Measurements from ENCODE around the gene CFAP61.

Gene CFAP61

DNA sequence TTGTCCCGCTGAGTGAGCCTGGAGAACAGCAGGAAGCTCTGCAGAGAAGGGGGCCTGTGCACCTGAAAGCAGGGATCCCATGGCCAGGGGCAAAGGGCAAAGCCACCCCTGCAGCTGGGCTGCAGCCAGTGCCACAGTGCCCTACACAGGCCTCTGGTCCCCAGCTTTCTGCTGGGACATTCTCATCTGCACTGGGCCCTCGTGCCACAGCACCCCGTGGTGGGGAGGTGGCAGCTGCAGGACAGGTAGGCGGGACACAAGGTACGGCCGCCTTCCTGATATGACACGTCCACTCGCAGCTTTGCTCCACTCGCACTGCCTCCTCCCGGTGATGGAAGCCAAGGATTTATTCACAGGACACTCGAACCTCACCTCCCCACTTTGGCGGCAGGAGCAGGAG lies 342.8 kb downstream of the CFAP61 start:
- no peak for TF ChIP-seq EZH2phosphoT487 (IDR thresholded peaks at IDR 0.05; ENCODE audit: low read depth)
- TF ChIP-seq, protein P1, sequence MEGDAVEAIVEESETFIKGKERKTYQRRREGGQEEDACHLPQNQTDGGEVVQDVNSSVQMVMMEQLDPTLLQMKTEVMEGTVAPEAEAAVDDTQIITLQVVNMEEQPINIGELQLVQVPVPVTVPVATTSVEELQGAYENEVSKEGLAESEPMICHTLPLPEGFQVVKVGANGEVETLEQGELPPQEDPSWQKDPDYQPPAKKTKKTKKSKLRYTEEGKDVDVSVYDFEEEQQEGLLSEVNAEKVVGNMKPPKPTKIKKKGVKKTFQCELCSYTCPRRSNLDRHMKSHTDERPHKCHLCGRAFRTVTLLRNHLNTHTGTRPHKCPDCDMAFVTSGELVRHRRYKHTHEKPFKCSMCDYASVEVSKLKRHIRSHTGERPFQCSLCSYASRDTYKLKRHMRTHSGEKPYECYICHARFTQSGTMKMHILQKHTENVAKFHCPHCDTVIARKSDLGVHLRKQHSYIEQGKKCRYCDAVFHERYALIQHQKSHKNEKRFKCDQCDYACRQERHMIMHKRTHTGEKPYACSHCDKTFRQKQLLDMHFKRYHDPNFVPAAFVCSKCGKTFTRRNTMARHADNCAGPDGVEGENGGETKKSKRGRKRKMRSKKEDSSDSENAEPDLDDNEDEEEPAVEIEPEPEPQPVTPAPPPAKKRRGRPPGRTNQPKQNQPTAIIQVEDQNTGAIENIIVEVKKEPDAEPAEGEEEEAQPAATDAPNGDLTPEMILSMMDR (IDR thresholded peaks at IDR 0.05; ENCODE audit: low read depth, low read length) = no peak
- Histone ChIP-seq H3K36me3 (replicated peaks; ENCODE audit: low read depth, low read length) (no peaks in the 10 kb centered on the region), H3K27ac (ENCODE audit: low read length) (no peak overlapping the region), H4K20me1 (ENCODE audit: insufficient read depth, low read length) (no peaks in the 10 kb centered on the region), H3K27me3 (ENCODE audit: low read depth, low read length) (no peaks in the 10 kb centered on the region), H2AFZ (ENCODE audit: low read depth, low read length) (no peak overlapping the region), H3K4me3 (ENCODE audit: low read length) (no peak overlapping the region), H3K79me2 (ENCODE audit: low read length) (no peaks in the 10 kb centered on the region), H3K9me3 (ENCODE audit: insufficient read depth, low read length) (no peaks in the 10 kb centered on the region), H3K9ac (ENCODE audit: low read length) (no peak overlapping the region), H3K4me2 (ENCODE audit: low read length) (no peak overlapping the region), H3K4me1 (ENCODE audit: low read length) (no peaks in the 10 kb centered on the region)

DNA sequence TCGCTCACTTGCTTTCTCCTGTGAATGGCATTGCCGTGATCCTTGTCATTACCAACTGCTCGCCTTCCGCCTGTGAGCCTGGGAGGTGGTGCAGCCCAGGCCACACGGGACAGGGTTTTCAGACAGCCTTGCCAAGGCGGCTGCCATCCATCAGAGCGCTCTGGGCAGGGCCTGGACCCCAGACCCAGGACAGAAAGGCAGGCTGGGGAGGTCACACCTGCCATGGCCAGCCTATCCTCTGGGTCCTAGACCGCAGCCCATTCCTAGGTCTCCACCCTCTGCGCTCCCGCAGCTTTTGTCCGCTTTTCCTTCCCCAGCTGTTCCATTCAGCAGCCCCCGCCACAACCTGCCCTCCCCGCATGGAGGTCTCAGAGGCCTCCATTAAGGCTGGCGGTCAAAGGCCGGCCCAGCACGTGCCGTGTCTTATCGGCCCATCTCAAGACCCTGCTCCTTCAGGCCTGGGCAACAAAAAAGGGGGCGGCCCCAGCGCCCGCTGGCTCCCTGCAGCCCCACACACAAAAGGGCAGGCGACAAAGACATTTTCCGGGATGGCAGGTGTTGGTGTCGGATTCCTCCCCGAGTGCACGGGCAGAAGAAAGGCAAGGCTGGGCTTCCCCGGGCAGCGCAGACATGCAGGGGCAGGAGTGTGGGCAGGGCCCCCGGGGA lies 343.7 kb downstream of the CFAP61 start:
- H2AFZ ChIP-seq (ENCODE audit: low read depth, low read length) = no peak overlapping the region
- H3K4me2 ChIP-seq (ENCODE audit: low read length) = no peak overlapping the region
- H3K27ac ChIP-seq (ENCODE audit: low read length) = no peak overlapping the region
- H3K27me3 ChIP-seq (ENCODE audit: low read depth, low read length) = no peaks in the 10 kb centered on the region
- no peak overlapping the region for H3K4me3 ChIP-seq (ENCODE audit: low read length)
- no peak overlapping the region for H3K9ac ChIP-seq (ENCODE audit: low read length)
- H3K9me3 ChIP-seq (ENCODE audit: insufficient read depth, low read length) = no peaks in the 10 kb centered on the region
- TF ChIP-seq, protein P1 (IDR thresholded peaks at IDR 0.05; ENCODE audit: low read depth, low read length) = no peak
- no peak for TF ChIP-seq EZH2phosphoT487 (IDR thresholded peaks at IDR 0.05; ENCODE audit: low read depth)
- no peaks in the 10 kb centered on the region for H3K4me1 ChIP-seq (ENCODE audit: low read length)
- no peaks in the 10 kb centered on the region for H4K20me1 ChIP-seq (ENCODE audit: insufficient read depth, low read length)
- H3K79me2 ChIP-seq (ENCODE audit: low read length) = no peaks in the 10 kb centered on the region
- no peaks in the 10 kb centered on the region for H3K36me3 ChIP-seq (replicated peaks; ENCODE audit: low read depth, low read length)

DNA sequence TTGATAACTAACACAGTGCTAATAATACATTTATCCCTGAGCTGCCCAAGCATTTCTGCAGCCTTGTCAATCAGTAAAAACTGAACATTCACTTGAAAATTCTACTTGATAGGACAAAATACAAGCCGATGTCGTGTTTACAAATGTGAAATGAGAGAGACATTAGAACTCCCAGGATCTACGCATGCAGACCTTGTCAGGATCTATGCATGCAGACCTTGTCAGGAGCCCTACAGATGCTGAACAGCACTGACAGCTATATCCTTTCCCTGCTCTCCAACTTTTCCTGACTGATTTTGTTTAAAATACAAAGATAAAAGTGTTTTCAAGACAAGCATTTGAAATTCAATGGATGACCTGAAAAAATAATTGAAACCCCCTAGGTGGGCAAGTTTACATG lies 344.5 kb downstream of the CFAP61 start:
- Histone ChIP-seq H3K9ac (ENCODE audit: low read length) (no peak overlapping the region), H3K27me3 (ENCODE audit: low read depth, low read length) (no peaks in the 10 kb centered on the region), H3K4me3 (ENCODE audit: low read length) (no peak overlapping the region), H3K79me2 (ENCODE audit: low read length) (no peaks in the 10 kb centered on the region), H3K36me3 (replicated peaks; ENCODE audit: low read depth, low read length) (no peaks in the 10 kb centered on the region), H2AFZ (ENCODE audit: low read depth, low read length) (no peak overlapping the region), H3K4me2 (ENCODE audit: low read length) (no peak overlapping the region), H4K20me1 (ENCODE audit: insufficient read depth, low read length) (no peaks in the 10 kb centered on the region), H3K27ac (ENCODE audit: low read length) (no peak overlapping the region), H3K4me1 (ENCODE audit: low read length) (no peaks in the 10 kb centered on the region), H3K9me3 (ENCODE audit: insufficient read depth, low read length) (no peaks in the 10 kb centered on the region)
- TF ChIP-seq, protein P1 (IDR thresholded peaks at IDR 0.05; ENCODE audit: low read depth, low read length) = no peak
- no peak for TF ChIP-seq EZH2phosphoT487 (IDR thresholded peaks at IDR 0.05; ENCODE audit: low read depth)

DNA sequence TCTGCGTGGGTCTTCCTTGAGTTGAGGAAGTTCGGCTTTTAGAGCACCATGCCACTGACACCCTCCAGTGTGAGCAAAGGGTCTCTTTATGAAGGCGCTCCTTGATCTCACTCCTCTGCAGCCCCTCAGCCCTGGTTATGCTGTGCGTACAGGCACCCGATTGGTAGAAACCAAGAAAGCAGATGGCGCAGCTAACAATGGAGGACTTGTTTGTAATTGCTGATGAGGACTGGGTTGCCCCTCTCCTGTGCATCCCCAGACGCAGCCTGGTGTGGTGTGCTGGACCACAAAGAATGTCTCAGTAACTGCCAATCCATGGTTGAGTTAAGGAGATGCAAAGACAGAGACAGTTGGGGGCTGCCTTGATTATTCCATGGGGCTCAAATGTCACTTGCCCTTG lies 345.8 kb downstream of the CFAP61 start:
- TF ChIP-seq, protein P1 (IDR thresholded peaks at IDR 0.05; ENCODE audit: low read depth, low read length) = no peak
- no peak for TF ChIP-seq EZH2phosphoT487 (IDR thresholded peaks at IDR 0.05; ENCODE audit: low read depth)
- H3K4me1 ChIP-seq (ENCODE audit: low read length) = no peaks in the 10 kb centered on the region
- H4K20me1 ChIP-seq (ENCODE audit: insufficient read depth, low read length) = no peaks in the 10 kb centered on the region
- H3K36me3 ChIP-seq (replicated peaks; ENCODE audit: low read depth, low read length) = no peaks in the 10 kb centered on the region
- H2AFZ ChIP-seq (ENCODE audit: low read depth, low read length) = no peak overlapping the region
- no peaks in the 10 kb centered on the region for H3K27me3 ChIP-seq (ENCODE audit: low read depth, low read length)
- H3K9ac ChIP-seq (ENCODE audit: low read length) = no peak overlapping the region
- H3K9me3 ChIP-seq (ENCODE audit: insufficient read depth, low read length) = no peaks in the 10 kb centered on the region
- no peaks in the 10 kb centered on the region for H3K79me2 ChIP-seq (ENCODE audit: low read length)
- H3K27ac ChIP-seq (ENCODE audit: low read length) = no peak overlapping the region
- H3K4me3 ChIP-seq (ENCODE audit: low read length) = no peak overlapping the region
- no peak overlapping the region for H3K4me2 ChIP-seq (ENCODE audit: low read length)

Data from OCI-LY3 (cell line).